Uterus (tissue), 4 donors: ENCODE data around the gene MYO18B. TPM values are rescaled to one million over a fixed set of nuclear protein-coding genes. Genes with fewer than 3 reads are reported as not detected.

Experiments
- DNase-seq, 2 donors: peaks; one replicate each; pipeline ENCODE4 v3.0.0-alpha.2; 2019 to 2020
- H3K27ac ChIP-seq, 2 donors: fragments of 200-600 bp; sonication (generic); 1 replicate in 1 of 2; 2 replicates in 1 of 2; pipeline ENCODE4 v1.5.1; 2016 to 2018
- H3K27me3 ChIP-seq, 2 donors: fragments of 200-600 bp; sonication (generic); one replicate each; pipeline ENCODE4 v1.5.1; 2018 to 2019; ENCODE audit warnings: control low read depth in 1 of 2
- H3K36me3 ChIP-seq, 2 donors: fragments of 200-600 bp; sonication (generic); one replicate each; pipeline ENCODE4 v1.5.1; 2019; ENCODE audit warnings: control low read depth in 1 of 2
- H3K4me1 ChIP-seq, 2 donors: fragments of 200-600 bp; sonication (generic); one replicate each; pipeline ENCODE4 v1.5.1; 2018 to 2019; ENCODE audit warnings: control low read depth in 1 of 2
- H3K4me3 ChIP-seq, 2 donors: fragments of 200-600 bp; sonication (generic); 1 replicate in 1 of 2; 2 replicates in 1 of 2; pipeline ENCODE4 v1.5.1; 2018 to 2019; ENCODE audit warnings: mild to moderate bottlenecking in 1 of 2
- H3K9me3 ChIP-seq, 2 donors: fragments of 200-600 bp; sonication (generic); one replicate each; pipeline ENCODE4 v1.5.1; 2019; ENCODE audit warnings: control low read depth in 1 of 2
- POLR2A ChIP-seq, 2 donors: fragments of 450-650 bp; IDR thresholded peaks; one replicate each; pipeline ENCODE4 v1.6.1; 2016; ENCODE audit warnings: antibody characterized with exemption in 2 of 2, mild to moderate bottlenecking in 1 of 2, moderate library complexity in 1 of 2
- intact Hi-C: fragments of 100-400 bp; cut with DNase I; formaldehyde crosslinking; loops from one replicate; pipeline ENCODE4 v1.15.1; 2023; ENCODE audit warnings: low total_unique reads
- total RNA-seq, 4 donors: library from RNA; depleted of rRNA in 3 of 4; stranded (reverse); fragments of >200 nt in 3 of 4; gene quantifications; one replicate each; pipeline versions ENCODE4 v1.1.0 to v1.2.4, GENCODE V29; 2014 to 2023
- TF ChIP-seq, protein P1 (sequence below), 4 experiments: fragments of 200-600 bp in 2 of 4; fragments of 450-650 bp in 2 of 4; sonication (generic) in 2 of 4; IDR thresholded peaks; one replicate each; pipeline ENCODE4 v1.5.1; 2016 to 2019; ENCODE audit warnings: antibody characterized with exemption in 4 of 4, mild to moderate bottlenecking in 2 of 4, moderate library complexity in 1 of 4
- donor health status: DM: yes; HTN: yes; CAD: no.

MYO18B gene
- total RNA-seq, 4 donors from 2014 or later, result 0.41 to 0.43 TPM; not detected in 2

DNA sequence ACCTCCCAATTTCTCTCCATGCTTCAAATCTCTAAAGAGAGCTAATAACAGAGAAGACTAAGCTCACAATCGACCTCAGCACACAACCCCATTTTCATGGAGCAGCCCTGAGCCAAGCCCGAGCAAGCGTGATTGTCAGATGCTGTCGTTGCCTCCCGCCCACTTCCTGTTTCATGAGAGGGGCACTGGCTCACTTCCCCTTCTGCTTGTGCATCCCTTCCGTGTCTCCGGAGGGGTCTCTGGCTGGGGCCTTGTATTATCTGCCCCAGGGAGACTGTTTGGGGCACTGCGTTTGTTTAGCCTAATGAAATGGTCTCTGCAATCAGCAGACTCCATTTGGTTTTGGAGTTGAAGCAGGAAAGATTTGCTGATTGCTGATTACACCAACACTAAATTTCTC, 246.0 kb downstream of the MYO18B start:
- Histone ChIP-seq H3K4me1 (no peaks in the 10 kb centered on the region), H3K27ac (no peak overlapping the region), H3K27me3 (peaks cover 0 to 6% of the 10 kb centered on the region in 2 donors), H3K36me3 (no peaks in the 10 kb centered on the region), H3K4me3 (no peak overlapping the region), H3K9me3 (no peaks in the 10 kb centered on the region)
- no peak for TF ChIP-seq POLR2A (IDR thresholded peaks at IDR 0.05)
- TF ChIP-seq, protein P1, sequence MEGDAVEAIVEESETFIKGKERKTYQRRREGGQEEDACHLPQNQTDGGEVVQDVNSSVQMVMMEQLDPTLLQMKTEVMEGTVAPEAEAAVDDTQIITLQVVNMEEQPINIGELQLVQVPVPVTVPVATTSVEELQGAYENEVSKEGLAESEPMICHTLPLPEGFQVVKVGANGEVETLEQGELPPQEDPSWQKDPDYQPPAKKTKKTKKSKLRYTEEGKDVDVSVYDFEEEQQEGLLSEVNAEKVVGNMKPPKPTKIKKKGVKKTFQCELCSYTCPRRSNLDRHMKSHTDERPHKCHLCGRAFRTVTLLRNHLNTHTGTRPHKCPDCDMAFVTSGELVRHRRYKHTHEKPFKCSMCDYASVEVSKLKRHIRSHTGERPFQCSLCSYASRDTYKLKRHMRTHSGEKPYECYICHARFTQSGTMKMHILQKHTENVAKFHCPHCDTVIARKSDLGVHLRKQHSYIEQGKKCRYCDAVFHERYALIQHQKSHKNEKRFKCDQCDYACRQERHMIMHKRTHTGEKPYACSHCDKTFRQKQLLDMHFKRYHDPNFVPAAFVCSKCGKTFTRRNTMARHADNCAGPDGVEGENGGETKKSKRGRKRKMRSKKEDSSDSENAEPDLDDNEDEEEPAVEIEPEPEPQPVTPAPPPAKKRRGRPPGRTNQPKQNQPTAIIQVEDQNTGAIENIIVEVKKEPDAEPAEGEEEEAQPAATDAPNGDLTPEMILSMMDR (IDR thresholded peaks at IDR 0.05), result no peak
- intact Hi-C loops, result no loop called here
- no peak for DNase-seq

DNA sequence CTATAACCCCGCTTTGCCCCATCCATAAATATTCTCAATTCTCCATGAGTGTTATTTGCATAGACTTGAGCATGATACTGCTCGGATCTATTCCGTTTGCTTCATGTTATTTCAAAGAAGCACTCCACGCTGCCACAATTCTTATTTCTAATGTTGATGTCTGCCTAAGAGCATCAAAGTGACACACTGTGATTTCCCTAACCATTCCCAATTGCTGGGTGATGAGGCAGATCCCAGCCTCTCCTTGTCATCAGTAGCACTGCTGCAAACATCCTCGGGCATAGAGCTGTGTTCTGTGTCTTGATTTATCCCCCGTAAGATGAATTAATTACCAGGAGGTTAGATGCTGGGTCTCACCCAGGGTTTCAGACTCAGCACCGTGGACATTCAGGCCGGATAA, 249.0 kb downstream of the MYO18B start:
- H3K9me3 ChIP-seq, result no peaks in the 10 kb centered on the region

DNA sequence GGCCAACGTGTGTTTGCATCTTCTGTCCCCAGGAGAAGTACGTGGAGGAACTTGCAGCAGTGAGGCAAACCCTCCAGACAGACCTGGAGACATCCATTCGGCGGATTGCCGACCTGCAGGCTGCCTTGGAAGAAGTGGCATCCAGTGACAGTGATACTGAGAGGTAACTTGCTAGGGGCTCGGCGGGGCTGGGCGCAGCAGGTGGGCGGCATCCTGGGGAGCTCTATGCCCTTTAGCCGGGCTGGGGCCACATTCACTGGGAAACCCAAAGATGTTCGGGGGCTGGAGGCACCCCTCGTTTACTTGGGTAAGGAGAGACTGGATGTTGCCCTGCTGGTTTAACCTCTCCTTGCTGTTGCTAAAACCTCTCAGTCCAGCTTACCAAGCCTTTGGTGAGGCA, 250.3 kb downstream of the MYO18B start:
- Histone ChIP-seq H3K27me3 (no peaks in the 10 kb centered on the region), H3K9me3 (no peaks in the 10 kb centered on the region), H3K36me3 (no peaks in the 10 kb centered on the region), H3K27ac (no peak overlapping the region), H3K4me1 (no peaks in the 10 kb centered on the region), H3K4me3 (no peak overlapping the region)
- no peak for TF ChIP-seq POLR2A (IDR thresholded peaks at IDR 0.05)
- TF ChIP-seq, protein P1 (IDR thresholded peaks at IDR 0.05), result no peak
- DNase-seq, result no peak
- intact Hi-C loops, result no loop called here

More for the DNA sequence above, 249.0 kb downstream of the MYO18B start:
- intact Hi-C loops, result no loop called here
- Histone ChIP-seq H3K36me3 (no peaks in the 10 kb centered on the region), H3K27me3 (peaks cover 0 to 6% of the 10 kb centered on the region in 2 donors), H3K27ac (no peak overlapping the region), H3K4me3 (no peak overlapping the region), H3K4me1 (no peaks in the 10 kb centered on the region)
- TF ChIP-seq, protein P1 (IDR thresholded peaks at IDR 0.05), result no peak
- TF ChIP-seq POLR2A (IDR thresholded peaks at IDR 0.05), result no peak
- DNase-seq, result no peak

DNA sequence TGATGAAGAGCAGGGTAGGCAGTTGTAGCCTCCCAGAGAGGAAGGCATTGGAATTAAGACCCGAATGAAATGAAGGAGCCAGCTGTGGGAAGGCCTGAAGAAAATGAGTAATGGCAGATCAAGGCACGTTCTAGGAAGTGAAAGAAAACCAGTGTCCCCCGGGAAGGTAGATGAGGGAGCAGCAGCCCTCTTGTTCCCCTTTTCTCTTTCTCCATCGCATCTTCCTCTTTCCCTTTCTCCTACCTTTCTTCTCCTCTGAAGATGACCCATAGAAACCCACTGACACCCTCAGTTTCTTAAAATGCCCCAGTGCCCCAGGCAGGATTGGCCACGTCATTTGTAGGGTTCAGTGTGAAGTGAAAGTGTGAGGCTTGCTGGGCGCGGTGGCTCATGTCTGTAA, 254.7 kb downstream of the MYO18B start:
- TF ChIP-seq POLR2A (IDR thresholded peaks at IDR 0.05), result no peak
- TF ChIP-seq, protein P1 (IDR thresholded peaks at IDR 0.05), result no peak

DNA sequence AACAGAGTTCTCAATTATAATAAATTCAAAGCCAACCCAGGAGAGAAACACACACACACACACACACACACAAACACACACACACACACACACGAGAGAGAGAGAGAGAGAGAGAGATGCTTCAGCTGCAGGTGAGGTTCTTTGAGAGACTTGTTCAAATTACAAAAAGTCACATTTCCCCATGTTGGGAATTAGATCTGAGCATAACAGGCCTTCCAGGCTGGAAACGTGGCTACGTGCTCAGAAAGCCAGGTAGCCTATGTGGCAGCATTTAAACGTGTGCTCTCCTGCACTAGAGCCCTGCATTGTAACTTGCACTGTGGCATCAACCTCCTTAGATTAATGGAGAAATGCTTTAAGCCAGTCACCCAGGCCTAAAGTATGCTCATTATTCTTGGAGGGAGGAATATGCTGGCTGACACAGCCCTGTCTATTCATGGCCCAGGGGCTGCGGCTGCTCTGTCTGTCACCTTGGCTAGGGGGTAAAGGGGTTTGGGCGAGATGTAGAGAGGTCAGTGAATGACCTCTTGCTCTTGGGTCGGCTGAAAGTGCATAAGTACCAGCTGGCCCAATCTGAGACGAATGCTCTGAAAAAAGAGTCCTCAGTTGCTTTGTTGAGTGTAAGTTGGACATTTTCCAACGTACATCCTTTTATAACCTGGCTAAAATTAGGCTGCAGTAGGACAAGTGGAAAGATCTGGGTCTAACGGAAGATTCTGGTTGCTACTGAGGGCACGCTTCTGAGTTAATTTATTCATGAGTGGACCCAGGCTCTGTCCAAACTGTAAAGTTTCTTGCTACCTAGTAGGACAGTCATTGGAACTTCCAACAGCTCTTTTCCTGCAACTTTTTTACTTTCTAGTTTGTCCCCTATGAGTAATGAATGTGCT, 256.1 kb downstream of the MYO18B start:
- TF ChIP-seq, protein P1 (IDR thresholded peaks at IDR 0.05), result no peak
- no peak for TF ChIP-seq POLR2A (IDR thresholded peaks at IDR 0.05)
- H3K27me3 ChIP-seq, result no peaks in the 10 kb centered on the region
- H3K36me3 ChIP-seq, result no peaks in the 10 kb centered on the region
- intact Hi-C loops, result no loop called here
- H3K27ac ChIP-seq, result no peak overlapping the region
- H3K4me3 ChIP-seq, result no peak overlapping the region
- no peaks in the 10 kb centered on the region for H3K4me1 ChIP-seq
- H3K9me3 ChIP-seq, result no peaks in the 10 kb centered on the region
- DNase-seq, result no peak

More for the DNA sequence above, 254.7 kb downstream of the MYO18B start:
- no peaks in the 10 kb centered on the region for H3K36me3 ChIP-seq
- DNase-seq, result no peak
- intact Hi-C loops, result no loop called here
- no peaks in the 10 kb centered on the region for H3K9me3 ChIP-seq
- H3K4me3 ChIP-seq, result no peak overlapping the region
- H3K27ac ChIP-seq, result no peak overlapping the region
- H3K27me3 ChIP-seq, result no peaks in the 10 kb centered on the region
- no peaks in the 10 kb centered on the region for H3K4me1 ChIP-seq
